Cardiac atrium fibroblast (primary cell): ENCODE results near the gene RAB5A. TPM values are rescaled to one million over a fixed set of nuclear protein-coding genes. Genes with fewer than 3 reads are reported as not detected.

Experiments used
- total RNA-seq: library from RNA; depleted of rRNA; stranded (reverse); fragments of >200 nt; gene quantifications from 2 replicates; pipeline ENCODE4 v1.2.3, GENCODE V29; 2015

The RAB5A gene
- 73.2 and 89.0 TPM in 2 replicates for total RNA-seq

GRCh38 chr3:19946832-19947548, at the start of gene RAB5A:
Gene RAB5A (plus strand): TSS chr3:19947097. CDS start chr3:19950899, 3,802 bp downstream.

GRCh38 chr3:19934098-19934566, 12.8 kb upstream of the RAB5A start, which contains the start of gene EFHB:
Gene EFHB (minus strand): TSS chr3:19934217. CDS start chr3:19934018, 199 bp downstream.

GRCh38 chr3:20012164-20012563, 65.3 kb downstream of the RAB5A start, which contains the start of gene PP2D1:
Gene PP2D1 (minus strand): TSS chr3:20012264. CDS start chr3:20012072, 192 bp downstream.

Other genes with a start within 250 kb of the RAB5A start
- 0.54 TPM in 1 of 2 replicates, not detected in the other for gene EFHB, start 12.9 kb upstream of the RAB5A start, total RNA-seq
- gene PP2D1, start 65.2 kb downstream of the RAB5A start, total RNA-seq = not detected in 2 replicates
- gene KAT2B, start 93.3 kb downstream of the RAB5A start, total RNA-seq = 4.9 and 5.3 TPM in 2 replicates
- 2.2 and 3.6 TPM in 2 replicates for gene SGO1, start 239.1 kb downstream of the RAB5A start, total RNA-seq